CD4-positive, alpha-beta T cell (primary cell): ENCODE measurements around the gene DHX57. TPM values are rescaled to one million over a fixed set of nuclear protein-coding genes. Genes with fewer than 3 reads are reported as not detected.

Experiments
- ATAC-seq: fragments of 200-7000 bp; cut with Tn5 transposase; one replicate; pipeline ENCODE4 v1.10.0; 2022; ENCODE audit warnings: mild to moderate bottlenecking; ENCODE audit not compliant: poor library complexity
- CTCF ChIA-PET: fragments of 350-600 bp; sonication (Branson Sonifier 250); formaldehyde crosslinking; loops from one replicate; lab custom pipeline; 2021; ENCODE audit warnings: antibody characterized with exemption, inconsistent platforms; lab: Charles Lee
- POLR2A ChIA-PET: fragments of 350-600 bp; sonication (Branson Sonifier 250); formaldehyde crosslinking; loops from one replicate; lab custom pipeline; 2021; ENCODE audit warnings: antibody characterized with exemption, inconsistent platforms; lab: Charles Lee
- DNase-seq, 14 experiments: peaks; one replicate each; pipeline ENCODE4 v3.0.0-alpha.2; 2013 to 2020; ENCODE audit warnings: mixed read lengths in 2 of 14
- H3K27ac ChIP-seq, 2 donors: one replicate each; pipeline versions ENCODE4 v1.5.1 to v1.7.0; 2013; ENCODE audit warnings: low read length in 2 of 2, low read depth in 1 of 2, mild to moderate bottlenecking in 1 of 2
- H3K27me3 ChIP-seq, 2 experiments: 1 replicate in 1 of 2; 2 replicates in 1 of 2; pipeline versions ENCODE4 v1.6.1 to v1.7.0; 2013; ENCODE audit warnings: low read length in 2 of 2, control low read depth in 1 of 2, mild to moderate bottlenecking in 1 of 2, moderate library complexity in 1 of 2; ENCODE audit not compliant: insufficient read depth in 2 of 2, control insufficient read depth in 1 of 2
- H3K36me3 ChIP-seq: one replicate; pipeline ENCODE4 v1.6.1; 2013; ENCODE audit warnings: low read length, control low read depth; ENCODE audit not compliant: insufficient read depth
- H3K4me1 ChIP-seq: one replicate; pipeline ENCODE4 v1.6.1; 2013; ENCODE audit warnings: low read length, control low read depth; ENCODE audit not compliant: insufficient read depth
- H3K4me3 ChIP-seq: one replicate; pipeline ENCODE4 v1.5.1; 2013; ENCODE audit warnings: mild to moderate bottlenecking, low read length, moderate library complexity
- H3K9me3 ChIP-seq, 2 experiments: 1 replicate in 1 of 2; 2 replicates in 1 of 2; pipeline versions ENCODE4 v1.6.1 to v1.7.0; 2013; ENCODE audit warnings: low read length in 2 of 2, mild to moderate bottlenecking in 2 of 2, control low read depth in 1 of 2, moderate library complexity in 1 of 2; ENCODE audit not compliant: control insufficient read depth in 1 of 2, insufficient read depth in 1 of 2
- H3K27ac Mint-ChIP-seq: one replicate; pipeline ENCODE4 v1.8.0; 2020; ENCODE audit warnings: mixed read lengths
- H3K27me3 Mint-ChIP-seq: one replicate; pipeline ENCODE4 v1.8.0; 2021; ENCODE audit warnings: mixed read lengths
- H3K36me3 Mint-ChIP-seq: one replicate; pipeline ENCODE4 v1.8.0; 2021; ENCODE audit warnings: low read depth, mixed read lengths
- H3K4me1 Mint-ChIP-seq: one replicate; pipeline ENCODE4 v1.8.0; 2021; ENCODE audit warnings: low read depth, mixed read lengths
- H3K4me3 Mint-ChIP-seq: one replicate; pipeline ENCODE4 v1.8.0; 2020; ENCODE audit warnings: mild to moderate bottlenecking, mixed read lengths
- H3K9me3 Mint-ChIP-seq: one replicate; pipeline ENCODE4 v1.8.0; 2020; ENCODE audit warnings: mixed read lengths
- CTCF ChIP-seq: fragments of 200-600 bp; IDR thresholded peaks from one replicate; pipeline ENCODE4 v1.8.0; 2022; ENCODE audit warnings: antibody characterized with exemption, mild to moderate bottlenecking
- intact Hi-C, 2 experiments: fragments of 100-400 bp; cut with DNase I in 1 of 2; cut with micrococcal nuclease in 1 of 2; formaldehyde crosslinking; loops; one replicate each; pipeline versions ENCODE4 v1.15.1 to v1.9.0; 2023 to 2025; cut with DNase I, micrococcal nuclease
- total RNA-seq, 174 experiments: library from RNA in 2 of 174; stranded (reverse) in 2 of 174; gene quantifications; one replicate each; pipeline ENCODE4 v1.2.3 and lab custom pipeline; 2021 to 2026

Gene DHX57
- total RNA-seq, 2 experiments from 2014 or later = 13.9 to 14.1 TPM

GRCh38 chr2:38750011-38750890 is 125.5 kb downstream of the DHX57 start:
- ChIA-PET CTCF (interaction anchor here (0.7 to 2.2 kb wide), 5 partner anchors 9 to 149 kb away, joined by 3 to 8 read pairs (median 5); partner anchors contain the start of gene GEMIN6), POLR2A (interaction anchor here (0.6 to 3.9 kb wide), 50 partner anchors 10 to 1784 kb away, joined by 3 to 136 read pairs (median 8); partner anchors contain the start of genes ATL2, CEBPZ, DHX57 and EIF2AK2)
- peak; percentile 24 to 80 (median 51) for DNase-seq
- Histone ChIP-seq H3K36me3 (peaks cover 49% of the 10 kb centered on the region), H3K27me3 (no peaks in the 10 kb centered on the region), H3K4me1 (peaks cover 46% of the 10 kb centered on the region), H3K4me3 (peak overlapping the region; percentile 92), H3K27ac (peak overlapping the region; percentile 97), H3K9me3 (no peaks in the 10 kb centered on the region)
- peaks cover 69% of the 10 kb centered on the region for H3K36me3 Mint-ChIP-seq
- H3K27ac Mint-ChIP-seq = peak overlapping the region; percentile 94
- H3K4me3 Mint-ChIP-seq = peak overlapping the region; percentile 99
- no peaks in the 10 kb centered on the region for H3K9me3 Mint-ChIP-seq
- ATAC-seq = peak; percentile 25
- peaks cover 71% of the 10 kb centered on the region for H3K4me1 Mint-ChIP-seq
- intact Hi-C loops = loop anchor here in 1 of 2 experiments (2.0 to 10.0 kb wide), 2 partner anchors 373 to 825 kb away; partner anchors contain the start of genes ATL2 and RMDN2
- no peak for TF ChIP-seq CTCF
- peaks cover 4% of the 10 kb centered on the region for H3K27me3 Mint-ChIP-seq

DNA sequence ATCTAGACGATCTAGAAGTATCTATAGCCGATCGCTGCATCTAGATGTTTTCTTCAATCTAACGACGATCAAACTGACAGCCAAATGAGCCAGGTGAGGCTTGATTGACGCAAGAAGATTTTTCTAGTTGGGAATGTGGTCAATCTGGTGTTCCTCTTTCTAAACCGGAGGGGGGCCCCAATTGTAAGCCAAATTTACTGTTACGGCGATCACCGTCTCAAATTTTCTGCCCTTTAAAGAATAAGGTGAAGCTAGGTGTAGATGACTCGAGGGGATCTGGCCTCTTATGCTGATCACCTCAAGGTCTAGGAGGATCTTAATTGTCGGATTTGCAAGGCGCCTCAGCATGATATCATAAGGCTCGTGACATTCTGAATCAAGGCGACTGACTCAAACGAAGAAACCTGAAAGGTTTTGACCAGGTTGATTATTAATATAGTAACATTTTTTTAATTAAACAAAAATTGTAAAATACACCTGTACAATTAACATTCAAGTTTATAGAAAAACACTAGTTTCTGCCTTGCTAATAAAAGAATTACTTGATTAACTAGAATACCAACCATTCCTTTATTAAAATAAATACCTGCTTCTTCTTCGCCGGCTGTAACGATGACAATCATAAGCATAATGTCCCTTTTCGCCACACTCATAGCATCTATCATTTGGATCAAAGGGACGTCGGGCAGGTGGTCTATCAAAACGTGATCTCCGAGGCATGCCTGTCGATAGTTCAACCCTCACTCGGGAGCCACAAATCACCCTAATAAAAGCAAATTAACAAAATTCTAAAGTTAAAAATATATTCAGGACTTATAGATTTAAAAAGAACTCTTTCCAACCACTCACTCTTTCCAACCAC is 126.6 kb downstream of the DHX57 start:
- peaks cover 4% of the 10 kb centered on the region for H3K27me3 Mint-ChIP-seq
- H3K27me3 ChIP-seq = no peaks in the 10 kb centered on the region
- CTCF ChIA-PET = interaction anchor here (1.9 kb wide), 1 partner anchor 146 kb away, joined by 7 read pairs; no protein-coding TSS in a partner anchor
- peak overlapping the region; percentile 92 for H3K4me3 ChIP-seq
- DNase-seq (peak in 3 of 14 experiments; percentile 43 to 54 (median 48)), ATAC-seq (no peak)
- H3K9me3 ChIP-seq = no peaks in the 10 kb centered on the region
- peaks cover 43% of the 10 kb centered on the region for H3K4me1 ChIP-seq
- peaks cover 80% of the 10 kb centered on the region for H3K36me3 Mint-ChIP-seq
- TF ChIP-seq CTCF = no peak
- peaks cover 60% of the 10 kb centered on the region for H3K36me3 ChIP-seq
- peak overlapping the region; percentile 24 to 63 for H3K27ac ChIP-seq
- POLR2A ChIA-PET = interaction anchor here (0.6 to 3.9 kb wide), 7 partner anchors 9 to 167 kb away, joined by 3 to 136 read pairs (median 31); partner anchors contain the start of gene HNRNPLL
- H3K4me3 Mint-ChIP-seq = peak overlapping the region; percentile 99
- H3K27ac Mint-ChIP-seq = peak overlapping the region; percentile 94
- H3K4me1 Mint-ChIP-seq = peaks cover 77% of the 10 kb centered on the region
- intact Hi-C loops = loop anchor here in 1 of 2 experiments (10.0 kb wide), 1 partner anchor 1664 kb away; the partner anchor contains the start of genes GPATCH11 and HEATR5B
- no peaks in the 10 kb centered on the region for H3K9me3 Mint-ChIP-seq
